ENCODE results near the gene RGL1. TPM values are rescaled to one million over a fixed set of nuclear protein-coding genes. Genes with fewer than 3 reads are reported as not detected.

Gene RGL1
- total RNA-seq, 1 donor from 2014 or later, result 20.9 TPM

DNA sequence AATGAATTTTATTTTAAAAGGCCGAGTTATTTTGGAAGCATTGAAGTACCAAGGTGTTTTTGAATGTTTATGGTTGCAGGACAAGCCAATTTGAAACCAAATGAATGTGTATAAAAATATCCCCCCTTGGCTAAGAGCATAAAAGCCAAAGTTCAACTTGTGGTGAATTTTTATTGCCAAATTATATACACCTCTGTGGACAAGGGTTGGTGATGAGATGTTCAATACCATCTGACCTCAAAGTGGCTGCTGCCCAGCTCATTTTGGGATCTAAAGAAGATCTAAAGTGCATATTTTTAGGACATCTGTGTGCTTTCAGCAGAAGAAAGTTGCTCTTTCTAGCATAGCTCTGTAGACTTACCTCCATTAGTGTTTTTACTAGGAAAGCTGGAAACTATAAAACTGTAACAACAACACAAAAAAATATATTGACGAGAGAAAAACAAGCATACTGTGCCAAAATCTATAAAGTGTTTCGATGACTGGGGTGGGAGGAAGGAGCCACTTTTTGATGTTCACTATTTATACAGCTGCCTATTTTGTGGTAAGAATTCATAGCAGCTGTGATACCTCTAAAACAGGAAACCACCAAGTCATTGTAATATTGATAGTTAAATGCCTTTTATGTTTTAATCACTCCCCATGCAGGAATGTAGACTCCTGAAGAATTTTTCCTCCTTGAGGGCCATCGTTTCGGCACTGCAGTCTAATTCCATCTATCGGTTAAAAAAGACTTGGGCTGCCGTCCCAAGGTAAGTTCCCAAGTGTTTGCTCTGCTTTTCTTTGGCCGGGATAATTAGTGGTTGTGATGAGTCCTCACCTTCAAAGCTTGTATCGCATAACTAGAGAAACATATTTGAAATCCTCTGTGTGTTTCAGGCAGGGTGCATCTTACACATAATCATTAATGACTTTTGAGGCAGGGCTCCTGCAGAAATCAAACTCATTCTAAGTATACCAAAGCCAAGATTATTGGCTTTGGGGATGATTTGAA, 83.2 kb downstream of the RGL1 start:
- no peak for DNase-seq (ENCODE audit: low spot score)

DNA sequence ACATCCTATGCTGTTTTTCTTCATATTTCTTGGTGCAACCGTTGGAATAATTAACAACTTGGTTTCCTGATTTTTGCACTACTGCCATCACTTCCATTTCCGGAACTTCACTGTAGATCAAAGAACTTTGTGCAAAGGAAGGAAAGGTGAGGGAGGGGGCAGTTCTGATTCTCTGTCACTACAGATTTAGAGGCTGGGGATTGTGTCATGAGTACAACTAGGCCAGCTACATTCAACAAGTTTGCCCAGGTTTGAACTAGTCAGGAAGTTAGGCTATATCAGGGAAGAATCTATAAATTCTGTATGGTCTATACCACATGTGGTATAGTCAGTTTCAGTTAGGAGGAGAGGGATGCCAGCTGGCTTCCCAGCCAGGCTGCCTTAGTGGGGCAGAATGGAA, 84.2 kb downstream of the RGL1 start:
- DNase-seq (ENCODE audit: low spot score), result no peak

DNA sequence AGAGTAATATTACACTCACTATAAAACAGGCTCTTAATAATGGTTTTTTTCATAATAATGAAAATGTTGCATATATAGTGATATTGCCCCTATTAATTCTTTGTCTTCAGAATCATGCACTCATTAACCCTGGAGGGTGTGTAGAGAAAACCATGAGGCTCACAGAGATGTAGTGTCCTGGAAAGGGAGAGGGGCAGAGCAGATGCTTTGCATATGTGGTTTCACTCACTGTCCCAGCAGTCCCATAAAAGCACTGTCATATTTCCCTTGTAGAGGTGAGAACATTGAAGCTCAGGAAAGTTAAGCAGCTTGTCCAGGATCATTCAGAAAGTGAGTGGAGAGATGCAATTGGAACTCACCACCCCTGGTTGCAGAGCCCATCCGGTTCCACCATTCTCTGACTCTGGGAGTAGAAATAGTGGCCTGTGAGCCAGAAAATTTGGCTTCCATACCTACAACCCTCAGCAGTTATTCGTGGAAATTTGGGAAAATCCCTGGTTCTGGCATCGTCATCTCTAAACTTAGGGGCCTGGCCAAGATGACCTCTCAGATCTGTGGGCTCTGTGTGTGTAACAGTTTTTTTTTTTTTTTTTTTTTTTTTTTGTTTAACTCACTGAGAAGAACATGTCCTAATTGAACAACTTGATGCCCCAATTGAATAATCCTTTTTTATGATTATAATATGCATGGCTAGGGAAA, 86.4 kb downstream of the RGL1 start:
- DNase-seq (ENCODE audit: low spot score), result no peak

DNA sequence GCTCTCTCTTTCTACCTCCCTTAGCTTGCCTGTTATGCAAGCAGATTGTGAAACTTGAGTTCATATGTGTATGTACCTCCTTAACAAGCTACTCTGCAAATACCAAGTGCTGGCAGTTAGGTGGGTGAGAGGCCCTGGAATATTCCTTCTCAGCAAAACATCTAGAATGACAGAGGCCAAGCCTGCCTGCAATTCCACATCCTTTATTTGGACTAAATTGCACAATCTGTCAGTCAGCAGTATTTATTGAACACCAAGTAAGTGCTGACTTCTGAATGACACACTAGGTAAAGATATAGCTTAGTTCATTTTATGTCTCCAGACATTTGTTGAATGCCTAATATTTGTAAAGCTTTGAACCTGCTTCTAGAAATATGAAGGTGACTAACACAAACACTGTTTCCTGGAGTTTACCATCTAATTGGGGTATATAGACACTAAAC, 87.5 kb downstream of the RGL1 start:
- DNase-seq (ENCODE audit: low spot score), result peak; percentile 60

DNA sequence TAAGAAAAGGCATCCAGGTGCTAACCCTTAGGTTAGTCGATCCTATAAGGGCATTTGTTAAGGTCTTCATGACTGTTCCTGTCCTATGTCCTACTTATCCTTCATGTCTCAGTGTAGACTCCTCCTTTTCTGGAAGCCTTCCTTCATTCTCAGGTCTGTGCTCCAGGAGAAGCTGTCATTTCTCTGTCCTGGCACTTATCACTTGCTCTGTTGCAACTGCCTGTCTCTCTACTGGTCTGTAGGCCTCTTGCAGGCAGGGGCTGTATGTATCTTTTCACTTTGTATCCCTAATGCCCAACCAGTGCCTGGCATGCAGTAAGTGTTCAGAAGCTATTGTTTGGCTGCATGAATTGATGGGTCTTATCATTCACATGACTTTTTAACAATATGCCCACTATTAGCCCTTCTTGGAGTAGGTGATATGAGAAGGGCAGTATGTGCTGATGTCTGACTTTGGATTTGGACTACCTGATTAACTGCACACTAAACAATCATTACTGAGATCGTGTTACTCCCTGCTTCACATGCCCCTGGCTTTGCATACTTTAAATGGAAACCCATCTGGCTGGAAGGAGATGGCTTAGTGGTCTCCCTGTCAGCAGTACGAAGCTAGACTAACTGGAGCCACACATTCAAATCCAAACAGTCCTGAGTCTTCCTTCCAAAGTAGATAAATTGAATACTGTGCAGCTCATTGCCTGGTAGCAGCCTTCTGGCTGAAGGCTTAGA, 88.8 kb downstream of the RGL1 start:
- DNase-seq (ENCODE audit: low spot score), result no peak

DNA sequence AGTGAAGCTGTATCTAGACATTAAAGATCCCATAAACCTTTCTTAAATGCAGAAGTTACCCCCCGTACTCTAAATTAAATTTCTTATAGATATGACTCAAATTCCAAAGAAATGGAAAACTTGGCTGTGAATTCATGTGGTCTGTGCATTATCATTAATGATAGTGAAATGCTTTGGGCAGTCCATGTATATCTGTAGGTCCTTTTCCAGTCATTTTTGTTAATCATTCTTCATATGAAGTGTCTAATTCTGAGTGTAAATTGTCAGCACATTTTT, 89.3 kb downstream of the RGL1 start:
- no peak for DNase-seq (ENCODE audit: low spot score)

DNA sequence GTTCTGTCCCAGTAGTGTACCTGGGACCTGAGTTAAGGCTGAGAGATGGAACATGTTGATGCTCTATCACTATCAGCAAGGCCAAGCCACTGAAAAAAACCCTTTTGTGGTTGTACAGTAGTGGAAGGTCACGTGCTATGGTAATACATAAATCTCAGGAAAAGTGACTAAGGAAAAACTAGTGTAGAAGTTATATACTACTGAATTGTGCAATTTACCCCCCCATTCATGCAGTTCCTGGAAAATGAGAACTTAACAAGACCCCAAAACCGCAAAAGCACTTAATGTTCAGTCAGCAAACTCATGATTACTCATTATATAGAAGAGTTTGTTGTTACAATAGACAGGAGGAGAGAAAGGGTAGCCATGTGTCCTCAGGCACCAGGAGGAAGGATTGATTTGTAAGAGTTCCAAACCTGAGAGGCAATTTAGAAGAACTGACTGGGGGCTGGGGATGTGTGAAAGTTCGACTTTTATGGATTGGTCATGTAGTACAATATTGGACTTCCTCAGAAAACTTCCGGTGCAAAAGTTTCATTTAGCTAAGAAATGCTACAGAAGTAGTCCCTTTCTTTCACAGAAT, 91.6 kb downstream of the RGL1 start:
- no peak for DNase-seq (ENCODE audit: low spot score)

DNA sequence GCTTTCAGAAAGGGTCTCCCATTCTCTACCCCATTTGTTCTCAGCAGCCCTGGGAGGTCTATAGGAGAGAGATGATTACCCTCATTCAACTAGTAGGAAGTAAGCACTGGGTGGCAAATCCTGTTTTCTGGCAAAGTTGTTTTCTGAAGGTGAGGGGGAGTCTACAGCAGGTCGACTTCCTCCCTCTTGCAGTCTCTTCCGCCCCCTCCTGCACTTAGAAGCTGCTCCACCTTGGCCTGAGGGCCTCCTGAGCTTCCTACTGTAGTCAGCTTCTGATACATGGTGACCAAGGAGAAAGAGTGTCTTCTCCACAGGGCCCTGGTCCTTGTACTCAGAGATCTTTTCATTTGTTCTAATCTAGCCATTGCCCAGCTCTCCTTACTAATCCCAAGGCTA, 93.1 kb downstream of the RGL1 start:
- DNase-seq (ENCODE audit: low spot score), result no peak

DNA sequence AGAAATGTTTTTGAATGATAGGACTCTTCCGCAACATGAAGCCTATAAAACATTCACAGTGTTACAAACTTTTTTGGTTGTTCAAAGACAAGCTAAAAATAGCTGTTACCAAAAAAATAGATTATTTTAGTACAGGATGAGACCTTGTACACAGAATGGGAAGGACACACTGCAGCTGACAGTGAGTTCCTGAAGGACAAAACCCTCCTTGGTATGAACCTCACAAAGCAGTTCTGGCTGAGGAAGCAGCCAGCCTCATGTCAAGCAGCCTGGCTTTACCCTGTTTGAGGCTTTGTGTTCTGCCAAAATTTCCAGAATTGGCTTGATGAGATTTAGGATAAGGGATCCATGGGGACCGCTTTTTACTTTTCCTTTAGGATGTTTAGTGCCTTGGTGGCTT, 93.7 kb downstream of the RGL1 start:
- no peak for DNase-seq (ENCODE audit: low spot score)

DNA sequence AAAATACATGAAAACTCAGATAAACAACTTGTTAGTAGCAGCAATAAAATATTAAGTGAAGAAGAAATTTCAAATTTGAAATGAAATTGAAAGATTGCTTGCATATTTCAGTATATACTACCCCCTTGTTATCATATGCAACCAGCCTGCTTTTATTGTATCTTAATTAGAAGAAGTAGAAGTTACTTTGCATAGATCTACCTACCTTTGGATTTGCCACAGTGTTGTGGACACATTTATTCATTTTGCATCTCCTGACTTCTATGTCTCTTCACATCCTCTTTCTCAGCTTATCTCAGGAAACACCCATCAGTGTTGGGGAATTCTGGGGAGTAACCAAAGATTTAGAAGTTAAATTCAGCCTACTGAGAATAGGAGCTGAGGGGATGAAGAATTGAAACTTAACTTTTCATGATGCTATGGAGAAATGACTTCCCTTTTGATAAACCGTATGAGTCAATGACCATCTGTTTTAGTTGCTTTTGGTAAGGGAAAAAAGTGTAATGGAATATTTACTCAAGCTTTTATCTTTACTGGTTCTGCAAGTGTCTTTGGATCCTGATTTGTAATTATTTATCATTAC, 96.9 kb downstream of the RGL1 start:
- no peak for DNase-seq (ENCODE audit: low spot score)

DNA sequence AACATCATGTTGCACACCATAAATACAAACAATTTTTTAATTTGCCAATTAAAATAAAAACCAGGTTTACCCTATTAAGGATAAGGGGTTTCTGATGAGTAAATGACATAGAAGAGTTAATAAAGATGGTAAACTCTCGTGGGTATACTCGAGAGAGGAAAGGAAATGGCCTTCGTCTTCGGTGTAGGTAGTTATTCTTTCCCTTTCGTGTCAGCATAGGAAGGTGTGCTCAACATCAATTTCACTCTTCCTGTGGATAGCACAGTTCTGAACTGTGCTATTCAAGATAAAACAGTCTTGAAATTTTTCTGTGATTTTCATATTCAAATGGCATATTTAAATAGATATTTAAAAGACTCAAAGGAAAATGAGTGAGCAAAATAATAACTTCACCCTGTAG, 98.2 kb downstream of the RGL1 start:
- DNase-seq (ENCODE audit: low spot score), result no peak

DNA sequence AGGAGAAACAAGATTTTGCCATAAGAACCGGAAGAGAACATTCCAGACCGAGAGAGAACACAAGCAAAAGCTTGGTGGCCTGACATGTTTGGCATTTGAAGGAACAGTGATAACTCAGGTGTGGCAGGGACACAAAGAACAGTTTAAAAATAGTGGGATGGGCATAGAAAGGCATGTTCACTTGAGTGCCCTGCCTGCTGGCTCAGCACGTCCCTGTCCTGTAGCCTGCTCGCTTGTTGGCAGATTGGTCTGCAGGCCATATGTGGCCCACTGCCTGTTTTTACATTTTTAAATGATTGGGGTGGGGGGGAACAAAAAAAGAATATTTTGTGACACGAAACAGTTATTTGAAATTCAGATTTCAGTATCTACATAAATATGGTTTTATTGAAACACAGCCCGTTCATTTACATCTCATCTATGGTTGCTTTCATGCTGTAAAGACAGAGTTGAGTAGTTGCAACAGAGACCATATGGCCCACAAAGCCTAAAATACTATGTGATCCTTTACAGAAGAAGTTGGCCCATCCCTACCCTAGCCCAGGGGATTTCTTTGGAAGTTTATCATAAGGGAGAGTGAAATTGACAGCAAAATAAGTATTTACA, 100.7 kb downstream of the RGL1 start:
- no peak for DNase-seq (ENCODE audit: low spot score)

DNA sequence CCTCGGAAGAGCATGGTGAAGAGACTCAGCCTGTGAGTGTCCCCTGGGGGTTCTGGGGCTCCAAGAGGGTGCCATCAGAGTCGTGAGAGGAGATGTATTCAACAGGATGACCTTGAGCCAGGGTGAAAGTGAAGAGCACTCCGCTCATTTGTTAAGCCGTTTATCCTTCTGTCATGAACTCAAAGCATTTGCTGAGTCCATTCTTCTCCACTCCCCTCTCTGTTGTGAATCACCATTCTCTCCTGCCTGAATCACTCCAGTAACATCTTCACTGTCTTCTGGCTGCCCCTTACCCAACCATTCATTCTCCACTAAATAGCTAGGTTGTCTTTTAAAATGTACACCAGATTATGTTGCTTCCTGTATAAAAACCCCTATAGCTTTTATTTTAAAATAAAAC, 102.2 kb downstream of the RGL1 start:
- DNase-seq (ENCODE audit: low spot score), result no peak

DNA sequence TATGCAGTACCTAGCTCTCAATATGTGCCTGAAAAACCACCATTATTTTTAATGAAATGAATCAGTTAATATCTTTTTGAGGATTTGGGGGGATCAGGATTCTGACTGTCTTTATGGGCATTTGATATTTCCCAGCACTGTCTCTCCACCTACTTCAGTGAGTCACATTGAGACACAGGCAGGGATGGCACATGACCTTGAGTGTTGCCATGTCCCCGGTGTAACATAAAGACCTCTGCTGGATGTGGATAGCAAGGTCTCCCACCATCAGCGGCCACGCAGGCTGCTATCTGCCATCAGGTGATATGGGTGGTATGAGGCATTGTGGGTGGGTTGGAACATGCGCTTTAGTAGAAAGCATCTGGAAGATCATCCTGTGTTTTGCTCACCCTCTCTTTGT, 103.2 kb downstream of the RGL1 start:
- no peak for DNase-seq (ENCODE audit: low spot score)

DNA sequence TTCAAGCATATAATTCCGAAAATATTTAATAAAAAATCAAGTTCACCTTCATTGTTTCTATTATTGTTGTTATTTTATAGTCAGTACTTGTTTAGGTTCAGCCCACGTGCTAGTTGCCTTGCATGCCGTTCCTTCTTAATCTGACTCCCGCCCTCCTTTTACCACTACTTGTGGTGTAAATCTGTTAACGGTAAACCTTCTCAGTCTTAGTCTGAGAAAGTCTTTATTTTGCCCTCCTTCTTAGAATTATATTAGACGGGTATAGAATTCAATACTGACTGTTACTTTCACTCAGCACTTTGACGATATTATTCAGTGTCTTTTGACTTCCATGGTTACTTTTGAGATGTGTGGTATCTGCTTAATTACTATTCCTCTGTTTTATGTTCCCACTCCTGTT, 104.8 kb downstream of the RGL1 start:
- no peak for DNase-seq (ENCODE audit: low spot score)

DNA sequence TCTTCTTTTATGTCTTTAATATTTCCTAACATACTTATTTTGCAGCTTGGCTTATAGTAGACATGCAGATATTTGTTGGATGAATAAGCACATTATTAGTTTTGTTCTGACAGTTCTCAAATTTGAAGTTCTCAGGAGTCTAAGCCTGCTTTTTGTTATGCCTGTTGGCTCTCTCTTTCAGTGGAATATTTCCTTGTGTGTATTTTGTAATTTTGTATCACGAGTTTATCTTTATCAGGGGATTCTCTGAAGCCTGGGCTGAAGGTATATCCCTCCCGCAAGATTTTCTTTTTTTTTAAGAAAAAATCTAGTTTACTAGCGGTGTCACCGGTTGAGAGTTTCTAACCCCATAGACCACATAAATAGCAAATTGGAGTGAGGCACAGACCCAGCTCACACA, 105.9 kb downstream of the RGL1 start:
- DNase-seq (ENCODE audit: low spot score), result no peak

DNA sequence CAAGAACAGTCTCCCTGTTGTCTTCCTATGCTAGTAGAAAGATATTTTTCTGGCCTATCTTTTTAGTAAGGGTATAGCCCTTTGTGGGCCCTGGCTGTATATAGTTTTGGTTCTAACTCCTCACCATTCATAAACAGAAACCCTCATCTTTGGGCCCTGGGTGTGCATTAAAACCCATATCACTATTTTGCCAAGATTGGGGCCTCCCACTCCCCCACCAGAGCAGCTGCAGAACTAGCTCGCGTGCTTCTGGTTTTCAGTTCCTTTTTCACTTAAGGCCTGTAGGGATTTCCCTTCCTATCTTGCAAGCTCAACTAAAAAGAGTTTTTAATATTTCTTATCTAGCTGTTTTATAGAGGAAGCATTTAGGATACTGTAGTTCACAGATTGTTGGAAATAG, 106.4 kb downstream of the RGL1 start:
- DNase-seq (ENCODE audit: low spot score), result no peak

DNA sequence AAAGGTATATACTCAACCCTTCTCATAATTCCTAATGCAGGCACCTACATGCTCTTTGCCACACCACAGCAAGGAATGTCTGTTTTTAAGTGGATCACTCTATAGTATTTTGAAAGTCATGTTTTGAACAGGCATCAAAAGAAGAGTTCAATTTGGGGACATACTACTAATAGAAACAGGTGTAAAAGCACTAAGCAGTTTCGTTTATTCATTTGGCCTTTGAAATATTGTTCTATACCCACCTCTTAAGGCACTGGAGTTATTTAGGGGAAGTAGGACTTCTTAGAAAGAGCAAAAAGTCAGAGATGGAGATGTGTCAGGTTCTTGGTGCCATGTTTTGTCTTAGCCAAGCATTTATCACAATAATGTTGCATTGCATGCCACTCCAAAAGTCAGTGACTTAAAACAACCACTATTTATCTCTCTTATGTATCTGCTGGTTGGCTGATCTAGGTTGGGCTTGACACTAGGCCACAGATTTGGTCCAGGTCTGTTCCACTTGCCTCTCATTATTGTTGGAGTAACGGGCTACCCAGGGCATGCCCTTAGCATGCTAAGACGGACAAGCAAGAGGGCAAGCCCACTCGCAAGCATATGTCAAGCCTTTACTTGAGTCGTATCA, 107.5 kb downstream of the RGL1 start:
- no peak for DNase-seq (ENCODE audit: low spot score)

DNA sequence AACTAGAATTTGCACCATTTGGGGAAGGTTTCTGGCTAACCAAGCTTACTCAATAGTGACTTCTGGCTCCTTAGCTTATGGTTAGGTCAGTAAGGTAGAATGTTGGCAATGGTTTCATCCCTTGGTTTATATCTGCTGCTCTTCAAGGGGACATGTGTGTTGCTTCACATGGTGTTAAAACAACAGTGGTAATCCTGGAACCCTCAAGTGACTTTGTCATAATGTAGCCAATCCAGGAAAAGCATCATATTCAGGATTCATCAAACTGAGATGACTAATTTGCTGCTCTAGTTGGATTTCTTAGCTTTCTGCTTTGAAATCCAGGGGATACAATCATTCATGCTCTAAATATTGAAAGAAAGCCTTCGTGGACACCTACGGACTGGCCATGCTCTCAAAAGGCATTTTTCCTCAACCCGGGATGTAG, 108.7 kb downstream of the RGL1 start:
- DNase-seq (ENCODE audit: low spot score), result no peak

DNA sequence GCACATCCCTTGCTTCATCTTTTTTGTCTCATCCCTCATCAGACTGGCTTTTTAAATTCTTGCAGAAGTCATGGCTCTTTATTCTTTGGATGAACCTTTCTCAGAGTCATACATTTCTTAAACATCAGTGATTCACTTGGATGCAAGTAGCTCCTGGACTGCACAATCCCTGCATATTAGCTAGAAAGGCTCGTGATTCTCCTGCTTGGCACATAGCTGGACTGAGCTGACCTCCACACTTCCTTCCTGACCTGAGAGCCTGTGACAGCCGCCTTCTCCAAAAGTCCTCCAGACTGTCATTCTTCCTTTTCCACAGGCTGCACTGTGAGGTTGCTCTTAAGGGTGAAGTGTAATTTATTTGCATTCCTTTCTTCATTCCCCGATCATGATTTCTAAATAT, 109.4 kb downstream of the RGL1 start:
- DNase-seq (ENCODE audit: low spot score), result no peak

DNA sequence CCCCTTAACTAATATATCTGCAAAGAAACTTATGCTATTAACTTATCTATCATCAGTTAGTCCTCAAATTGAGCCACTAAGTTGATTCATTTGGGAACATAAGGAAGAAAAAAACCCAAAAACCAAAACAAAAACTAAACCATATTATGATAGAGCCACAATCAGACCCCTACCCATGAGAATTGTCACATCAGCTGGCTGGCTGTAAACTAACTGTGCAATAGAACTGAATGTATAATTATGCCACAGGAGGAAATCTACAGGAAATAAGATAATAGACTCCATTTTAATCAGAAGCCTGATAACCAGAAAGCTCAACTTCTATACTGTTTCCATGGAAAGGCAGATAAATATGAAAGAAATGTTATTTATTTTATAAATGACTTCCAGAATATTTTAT, 110.0 kb downstream of the RGL1 start:
- no peak for DNase-seq (ENCODE audit: low spot score)

All from ureter (tissue), 1 donor.